Endometrial microvascular endothelial cells (primary cell): Measurements from ENCODE around the gene DDX23. TPM values are rescaled to one million over a fixed set of nuclear protein-coding genes. Genes with fewer than 3 reads are reported as not detected.

Experiments
- in situ Hi-C: cut with HindIII; loops from 2 replicates; pipeline ENCODE4 v1.10.0; 2017; ENCODE audit warnings: low sequenced_read_pairs, low pct_unique_long_range_greater_than_20kb; ENCODE audit errors: inconsistent ontology term
- total RNA-seq: library from RNA; depleted of rRNA; stranded (reverse); fragments of >200 nt; gene quantifications from one replicate; pipeline ENCODE4 v1.2.3, GENCODE V29; 2015; ENCODE audit errors: inconsistent ontology term

The DDX23 gene
- total RNA-seq, 1 donor from 2014 or later = 86.7 TPM

DNA sequence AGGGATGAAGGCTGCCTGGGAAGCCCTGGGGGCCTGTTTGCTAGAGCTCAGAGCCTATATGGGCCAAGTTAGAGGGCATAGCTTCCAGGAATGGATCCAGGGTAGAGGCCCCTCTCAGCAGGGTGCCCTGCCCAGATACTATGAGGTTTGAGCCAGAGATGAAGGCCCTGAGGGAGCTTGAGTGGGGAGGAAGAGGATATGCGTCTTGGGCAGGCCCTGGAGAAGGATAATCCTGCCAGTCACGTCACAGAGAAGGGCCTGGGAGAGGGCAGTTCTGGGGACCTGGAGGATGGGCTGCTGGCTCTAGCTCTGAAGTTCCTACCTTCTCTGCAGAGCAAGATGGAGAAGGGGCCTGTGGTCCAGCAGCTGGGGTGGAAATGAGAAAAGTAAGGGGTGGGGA is 39.6 kb downstream of the DDX23 start:
- in situ Hi-C loops = no loop called here

GRCh38 chr12:48811437-48812090 is 40.4 kb downstream of the DDX23 start:
- in situ Hi-C loops = no loop called here

DNA sequence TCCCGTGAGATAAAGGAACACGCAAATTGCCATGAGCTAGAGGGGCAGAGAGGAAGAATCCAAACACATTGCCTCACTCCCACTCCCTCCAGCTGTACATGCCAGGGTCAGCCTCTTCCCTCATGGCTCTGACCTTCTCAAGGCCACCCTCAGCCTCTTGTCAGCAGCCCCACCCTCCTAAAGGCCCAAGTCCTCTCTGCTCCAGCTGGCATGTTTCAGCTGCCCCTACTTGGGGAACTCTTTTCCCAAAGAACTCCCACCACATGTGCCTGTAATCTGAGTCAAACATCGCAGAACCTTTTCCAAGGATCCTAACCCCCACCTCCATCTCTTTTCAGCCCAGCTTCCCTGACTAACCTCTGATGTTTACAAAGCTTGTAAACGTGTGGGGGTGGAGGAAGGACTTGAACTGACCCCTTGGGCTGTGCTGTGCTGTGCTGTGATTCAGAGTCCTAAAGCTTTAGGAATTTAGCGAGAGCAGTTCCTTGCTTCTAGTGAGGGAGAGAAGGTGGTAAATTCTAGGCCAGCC is 41.0 kb downstream of the DDX23 start:
- in situ Hi-C loops = no loop called here

GRCh38 chr12:48807981-48808380 is 44.0 kb downstream of the DDX23 start:
- in situ Hi-C loops = no loop called here

DNA sequence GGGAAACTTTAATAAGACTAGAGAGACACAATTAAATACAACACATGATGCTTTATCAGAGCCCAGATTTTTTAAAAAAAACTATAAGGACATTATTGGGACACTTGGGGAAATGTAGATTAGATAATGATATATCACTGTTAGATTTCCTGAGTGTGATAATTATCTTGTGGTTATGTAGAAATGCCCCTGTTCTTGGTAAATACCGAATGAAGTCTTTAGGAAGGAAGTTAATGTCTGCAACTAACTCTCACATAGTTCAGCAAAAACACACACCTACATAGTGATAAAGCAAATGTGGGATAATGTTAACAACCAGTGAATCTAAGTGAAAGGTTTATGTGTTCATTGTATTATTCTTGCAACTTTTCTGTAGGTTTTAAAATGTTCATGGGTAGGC is 48.3 kb downstream of the DDX23 start:
- in situ Hi-C loops = no loop called here

DNA sequence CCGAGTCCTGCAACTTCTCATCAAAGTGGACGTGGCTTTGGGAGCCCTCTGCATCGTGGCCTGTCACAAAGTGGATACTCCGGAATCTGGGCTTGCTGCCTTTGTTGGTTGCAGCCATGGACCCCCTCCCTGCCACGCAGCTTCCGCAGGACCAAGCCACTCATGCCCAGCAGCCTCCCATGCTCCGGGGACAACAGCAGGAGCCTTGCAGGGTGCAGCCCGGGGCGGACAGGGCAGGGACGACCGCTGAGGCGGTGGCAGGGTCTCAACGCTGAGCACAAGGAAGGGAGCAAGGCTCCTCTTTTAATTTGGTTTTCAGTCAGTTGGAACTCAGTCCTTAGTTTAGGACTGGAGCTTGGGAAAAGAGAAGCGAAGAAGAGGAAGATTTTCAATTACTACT is 51.0 kb downstream of the DDX23 start:
- in situ Hi-C loops = no loop called here

- in situ Hi-C loops = no loop called here
These were observed 51.5 kb downstream of the DDX23 start for GRCh38 chr12:48800457-48800856.

GRCh38 chr12:48796976-48797375 is 55.0 kb downstream of the DDX23 start:
- in situ Hi-C loops = loop anchor here (10.0 kb wide), 1 partner anchor 48 kb away; no protein-coding TSS in a partner anchor

DNA sequence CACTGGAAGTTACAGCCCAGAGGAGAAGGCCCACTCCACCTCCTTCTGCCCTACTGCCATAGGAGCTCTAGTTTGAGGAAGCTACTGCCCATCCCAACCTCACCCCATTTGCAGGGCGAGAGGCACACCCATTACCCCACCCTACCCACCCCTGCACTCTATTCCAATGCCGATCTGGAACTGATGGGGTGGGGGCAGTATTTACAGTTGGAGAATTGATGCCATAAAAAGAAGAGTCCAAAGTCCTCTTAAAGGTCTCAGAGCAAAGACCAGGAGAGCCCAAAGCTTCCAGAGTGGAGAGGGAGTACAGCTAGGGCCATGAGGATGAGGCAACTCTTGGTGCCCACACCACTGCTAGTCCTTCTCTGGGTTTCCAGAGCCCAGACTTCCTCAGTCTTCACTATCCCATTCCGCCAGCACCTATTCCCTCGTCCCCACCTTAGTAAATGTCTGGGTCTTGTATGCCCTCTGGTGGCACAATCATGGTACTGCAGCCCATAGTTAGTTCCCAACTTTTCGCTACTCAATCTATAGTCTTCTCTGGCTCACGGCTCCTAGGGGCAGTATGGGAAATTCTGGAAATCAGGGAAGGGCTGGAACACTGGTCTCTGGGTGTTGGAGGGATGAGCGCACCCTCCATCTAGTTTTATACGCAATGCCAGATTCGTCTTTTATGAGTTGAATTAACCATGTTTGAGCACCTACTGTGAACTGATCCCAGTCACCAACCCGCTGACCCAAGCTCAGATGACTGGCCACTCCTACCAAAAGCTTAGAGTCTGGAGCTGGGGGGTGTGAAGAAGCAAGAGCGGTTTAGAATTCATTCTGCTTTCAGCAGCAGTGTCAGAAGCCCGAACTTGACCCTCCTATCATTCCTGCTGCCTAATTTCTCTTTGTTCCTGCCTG is 56.2 kb downstream of the DDX23 start:
- in situ Hi-C loops = loop anchor here (10.0 kb wide), 1 partner anchor 49 kb away; no protein-coding TSS in a partner anchor

DNA sequence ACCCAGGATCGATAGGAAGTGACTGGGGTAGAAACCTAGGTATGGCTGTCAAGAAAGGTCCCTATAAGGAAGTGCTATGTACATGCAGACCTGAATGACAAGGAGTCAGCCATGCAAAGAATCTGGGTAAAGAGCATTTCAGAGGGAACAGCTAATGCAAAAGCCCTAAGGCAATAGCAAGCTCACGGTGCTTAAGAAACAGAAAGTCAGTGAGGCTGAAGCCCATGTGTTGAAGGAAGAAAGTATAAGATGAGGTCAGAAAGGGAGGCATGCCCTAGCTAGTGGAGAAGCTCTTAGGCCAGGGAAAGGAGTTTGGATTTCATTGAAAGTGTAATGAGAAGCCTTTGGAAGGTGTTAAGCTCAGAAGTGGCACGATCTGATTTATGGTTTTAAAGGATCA is 57.1 kb downstream of the DDX23 start:
- in situ Hi-C loops = loop anchor here (10.0 kb wide), 1 partner anchor 50 kb away; no protein-coding TSS in a partner anchor

DNA sequence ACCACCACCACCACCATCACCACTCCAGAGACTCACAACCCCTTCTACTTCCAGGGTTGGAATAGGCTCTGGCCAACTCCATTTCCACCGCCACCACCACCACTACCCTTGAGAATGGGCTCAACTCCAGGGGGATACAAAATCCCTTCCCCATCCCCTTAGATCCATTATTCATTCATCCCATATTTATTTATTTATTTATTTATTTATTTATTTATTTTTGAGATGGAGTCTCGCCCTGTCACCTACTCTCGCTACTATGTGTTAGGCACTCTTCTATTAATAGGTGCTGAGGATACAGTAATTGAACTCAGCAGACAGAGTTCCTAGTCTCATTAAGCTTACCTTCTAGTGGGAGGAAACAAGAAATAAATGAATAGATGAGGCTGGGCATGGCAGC is 58.3 kb downstream of the DDX23 start:
- in situ Hi-C loops = loop anchor here (10.0 kb wide), 1 partner anchor 51 kb away; no protein-coding TSS in a partner anchor

DNA sequence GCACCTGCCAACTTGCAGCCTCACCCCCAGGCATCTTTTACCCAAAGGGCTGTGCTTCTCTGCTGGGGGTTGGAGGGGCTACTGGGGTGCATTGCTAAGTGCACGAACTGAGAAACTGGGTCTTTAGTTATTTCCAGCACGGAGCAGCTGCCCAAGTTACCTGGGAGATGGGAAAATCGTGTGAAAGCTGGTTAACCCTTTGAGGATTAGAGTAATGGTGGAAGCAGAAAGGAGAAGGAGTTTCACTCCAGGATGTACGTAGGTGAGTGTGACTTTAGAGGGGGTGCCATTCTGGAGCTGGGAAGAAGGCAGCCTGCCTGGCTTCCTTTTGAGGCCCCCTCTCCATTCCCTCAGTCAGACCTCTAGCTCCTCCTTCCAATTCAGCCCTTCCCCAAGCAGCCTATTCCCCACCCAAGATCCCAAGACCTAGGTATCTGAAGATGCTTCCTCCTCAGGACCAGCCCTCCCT is 62.1 kb downstream of the DDX23 start:
- in situ Hi-C loops = loop anchor here (10.0 kb wide), 1 partner anchor 55 kb away; no protein-coding TSS in a partner anchor

- in situ Hi-C loops = no loop called here
These were observed 62.8 kb downstream of the DDX23 start, which contains the start of gene ADCY6 for GRCh38 chr12:48788854-48789775. ADCY6 (minus strand) TSS chr12:48789089; CDS start chr12:48783434, 5,655 bp downstream.

DNA sequence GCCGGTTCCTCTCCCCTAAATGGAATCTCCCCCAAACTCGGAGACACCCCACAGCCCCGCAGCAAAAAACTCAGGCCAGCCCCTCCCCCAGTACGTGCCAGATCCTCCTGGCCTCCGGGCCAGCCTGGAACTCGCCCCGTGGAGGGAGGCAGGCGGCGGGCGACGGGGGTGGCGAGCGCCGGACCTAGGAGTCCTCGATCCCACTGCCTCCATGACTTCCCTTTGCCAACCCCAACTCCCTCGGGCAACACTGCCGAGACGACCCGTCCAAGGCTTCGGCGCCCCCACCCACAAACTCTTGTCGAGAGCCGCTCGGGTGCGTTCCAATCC is 63.5 kb downstream of the DDX23 start:
- in situ Hi-C loops = no loop called here

DNA sequence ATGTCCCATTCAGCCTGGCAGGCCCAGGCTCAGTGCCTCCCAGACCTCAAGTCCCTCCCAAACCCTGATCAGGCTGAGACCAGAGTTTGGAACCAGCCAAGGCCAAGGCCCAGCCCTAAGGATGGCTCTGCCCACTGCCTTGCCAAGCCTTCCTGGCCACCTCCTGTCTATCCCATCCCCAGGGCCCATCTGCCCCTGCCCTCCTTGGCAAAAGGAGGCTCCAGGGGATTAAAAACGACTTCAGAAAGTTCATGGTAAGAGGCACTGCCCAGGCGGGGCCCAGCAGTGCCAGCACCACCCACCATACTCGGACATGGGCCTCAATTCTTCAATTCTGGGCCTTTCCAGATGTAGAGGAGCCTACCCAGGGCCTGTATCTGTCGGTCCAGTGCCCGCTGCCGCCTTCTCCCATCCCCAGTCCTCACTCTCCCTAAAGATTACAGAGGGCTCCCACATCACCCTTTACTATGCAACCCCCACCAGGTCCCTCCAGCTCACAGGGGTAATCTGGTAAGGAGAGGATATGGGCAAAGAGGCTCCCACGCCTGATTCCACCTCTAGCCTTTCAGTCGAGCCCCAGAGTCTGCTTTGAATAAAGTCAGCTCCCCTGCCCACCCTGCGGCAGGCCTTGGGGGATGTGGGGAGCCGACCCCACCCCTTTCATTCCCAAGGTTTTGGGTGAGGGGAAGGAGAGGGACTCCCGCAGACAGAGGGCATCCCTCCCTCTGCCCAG is 64.0 kb downstream of the DDX23 start:
- in situ Hi-C loops = no loop called here

DNA sequence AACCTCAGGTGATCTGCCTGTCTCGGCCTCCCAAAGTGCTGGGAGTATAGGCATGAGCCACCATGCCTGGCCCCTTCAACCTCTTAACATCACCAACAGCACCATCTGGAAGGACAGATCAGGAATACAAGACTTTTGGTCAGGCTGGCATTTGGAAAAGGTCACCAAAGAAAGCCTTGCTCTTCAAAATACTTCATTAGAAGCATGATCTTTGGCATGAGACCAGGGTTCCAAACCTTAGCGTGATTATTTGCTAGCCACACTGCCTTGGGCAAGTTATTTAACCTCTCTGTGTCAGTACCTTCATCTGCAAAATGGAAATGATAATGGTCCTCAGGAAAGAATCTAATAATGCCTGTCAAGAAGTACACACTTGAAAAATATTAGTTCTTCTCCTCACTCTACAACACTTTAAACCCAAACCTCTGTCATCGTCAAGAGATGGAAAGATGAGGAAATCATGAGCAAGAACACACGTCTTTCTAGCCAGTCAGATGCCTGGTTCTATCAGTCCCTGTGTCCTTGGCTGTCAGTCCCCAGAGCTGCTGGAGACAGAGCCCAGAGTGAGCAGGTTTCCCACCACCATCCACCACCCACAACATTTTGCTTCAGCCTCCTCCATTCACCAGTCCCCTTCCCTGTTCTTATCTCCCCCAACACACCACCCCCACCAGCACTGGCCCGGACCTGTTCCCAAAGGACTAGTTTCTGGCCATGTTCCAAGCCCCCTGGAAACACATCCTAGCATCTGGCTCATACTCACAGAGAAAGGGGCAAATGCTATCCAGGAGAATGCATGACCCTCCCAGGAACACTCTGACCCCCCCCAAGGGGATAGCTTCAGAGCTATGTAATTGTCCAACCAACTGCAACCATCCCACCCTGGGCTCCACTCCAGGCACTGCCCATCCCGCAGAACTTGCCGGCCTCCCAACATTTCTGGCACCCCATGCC is 65.1 kb downstream of the DDX23 start:
- in situ Hi-C loops = no loop called here

DNA sequence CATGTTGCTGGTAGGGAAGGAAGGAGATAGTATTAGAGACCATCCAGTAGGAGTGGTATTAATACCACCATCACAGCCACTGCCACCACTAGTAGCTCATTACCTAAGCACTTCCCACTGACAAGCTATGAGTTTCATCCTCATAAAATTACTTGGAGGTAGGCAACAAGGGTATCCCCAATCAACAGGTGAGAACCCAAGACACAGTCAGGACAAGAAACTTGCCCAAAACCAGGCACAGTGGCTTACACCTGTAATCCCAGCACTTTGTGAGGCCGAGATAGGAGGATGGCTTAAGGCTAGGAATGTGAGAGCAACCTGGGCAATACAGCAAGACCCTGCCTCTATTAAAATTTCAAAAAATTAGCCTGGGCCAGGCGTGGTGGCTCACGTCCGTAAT is 68.5 kb downstream of the DDX23 start:
- in situ Hi-C loops = no loop called here
